H9 (cell line): ENCODE measurements around the gene IRF4. TPM values are rescaled to one million over a fixed set of nuclear protein-coding genes. Genes with fewer than 3 reads are reported as not detected.

Source experiments
- DNase-seq: peaks from one replicate; pipeline ENCODE4 v3.0.0-alpha.2; 2017
- H2AFZ ChIP-seq: one replicate; pipeline ENCODE4 v1.6.1; 2013; ENCODE audit warnings: mild to moderate bottlenecking, low read length, control low read depth, moderate library complexity
- H2AK5ac ChIP-seq: 2 replicates; pipeline ENCODE4 v1.6.1; 2013; ENCODE audit warnings: low read length, control low read depth, mixed read lengths; ENCODE audit not compliant: insufficient read length
- H2BK120ac ChIP-seq: one replicate; pipeline ENCODE4 v1.6.1; 2013; ENCODE audit warnings: low read depth, mild to moderate bottlenecking, low read length, control low read depth, inconsistent platforms; ENCODE audit not compliant: poor library complexity, severe bottlenecking
- H2BK12ac ChIP-seq: 2 replicates; pipeline ENCODE4 v1.6.1; 2013; ENCODE audit warnings: low read length, control low read depth, mixed read lengths, low read depth; ENCODE audit not compliant: insufficient read length
- H2BK15ac ChIP-seq: 2 replicates; pipeline ENCODE4 v1.6.1; 2013; ENCODE audit warnings: low read depth, low read length, control low read depth
- H2BK20ac ChIP-seq: one replicate; pipeline ENCODE4 v1.6.1; 2013; ENCODE audit warnings: low read depth, mild to moderate bottlenecking, low read length, control low read depth, inconsistent platforms; ENCODE audit not compliant: poor library complexity, severe bottlenecking
- H2BK5ac ChIP-seq: 2 replicates; pipeline ENCODE4 v1.6.1; 2013; ENCODE audit warnings: low read length, control low read depth, mixed read lengths; ENCODE audit not compliant: insufficient read length
- H3K14ac ChIP-seq: 2 replicates; pipeline ENCODE4 v1.6.1; 2013; ENCODE audit warnings: low read length, control low read depth; ENCODE audit not compliant: insufficient read depth
- H3K18ac ChIP-seq: 2 replicates; pipeline ENCODE4 v1.6.1; 2013; ENCODE audit warnings: low read depth, mild to moderate bottlenecking, mixed read lengths, low read length, control low read depth; ENCODE audit not compliant: insufficient read length
- H3K23ac ChIP-seq: 2 replicates; pipeline ENCODE4 v1.6.1; 2013; ENCODE audit warnings: low read length, control low read depth, mixed read lengths, low read depth; ENCODE audit not compliant: insufficient read length
- H3K23me2 ChIP-seq: 2 replicates; pipeline ENCODE4 v1.6.1; 2013; ENCODE audit warnings: low read depth, mild to moderate bottlenecking, mixed read lengths, low read length, control low read depth; ENCODE audit not compliant: insufficient read length, poor library complexity, severe bottlenecking
- H3K27ac ChIP-seq: 2 replicates; pipeline ENCODE4 v1.5.1; 2013; ENCODE audit warnings: low read length, control low read depth, mixed read lengths, low read depth; ENCODE audit not compliant: insufficient read length
- H3K27me3 ChIP-seq: 2 replicates; pipeline ENCODE4 v1.6.1; 2013; ENCODE audit warnings: low read length, control low read depth, inconsistent platforms; ENCODE audit not compliant: insufficient read depth
- H3K4ac ChIP-seq: 2 replicates; pipeline ENCODE4 v1.6.1; 2013; ENCODE audit warnings: low read depth, mild to moderate bottlenecking, control low read depth, inconsistent platforms, low read length, moderate library complexity
- H3K4me1 ChIP-seq: 2 replicates; pipeline ENCODE4 v1.6.1; 2013; ENCODE audit warnings: low read length, control low read depth, inconsistent platforms; ENCODE audit not compliant: insufficient read depth
- H3K4me2 ChIP-seq: 2 replicates; pipeline ENCODE4 v1.6.1; 2013; ENCODE audit warnings: low read length, control low read depth, mixed read lengths; ENCODE audit not compliant: insufficient read length, insufficient read depth
- H3K56ac ChIP-seq: 2 replicates; pipeline ENCODE4 v1.6.1; 2013; ENCODE audit warnings: low read depth, mild to moderate bottlenecking, mixed read lengths, low read length, control low read depth; ENCODE audit not compliant: insufficient read length
- H3K79me1 ChIP-seq: 2 replicates; pipeline ENCODE4 v1.6.1; 2013; ENCODE audit warnings: low read depth, mild to moderate bottlenecking, moderate library complexity, low read length, control low read depth, inconsistent platforms; ENCODE audit not compliant: insufficient read depth, poor library complexity, severe bottlenecking
- H3K79me2 ChIP-seq: 2 replicates; pipeline ENCODE4 v1.6.1; 2013; ENCODE audit warnings: low read length, control low read depth, inconsistent platforms; ENCODE audit not compliant: insufficient read depth
- H3K9ac ChIP-seq: 2 replicates; pipeline ENCODE4 v1.6.1; 2013; ENCODE audit warnings: low read length, control low read depth, mixed read lengths; ENCODE audit not compliant: insufficient read length; ENCODE audit errors: extremely low read depth
- H3K9me3 ChIP-seq: one replicate; pipeline ENCODE4 v1.6.1; 2013; ENCODE audit warnings: low read depth, low read length, inconsistent platforms; ENCODE audit not compliant: control insufficient read depth
- H3T11ph ChIP-seq: one replicate; pipeline ENCODE4 v1.6.1; 2013; ENCODE audit warnings: mild to moderate bottlenecking, low read length, control low read depth, inconsistent platforms
- H4K20me1 ChIP-seq: one replicate; pipeline ENCODE4 v1.6.1; 2013; ENCODE audit not compliant: control insufficient read depth, insufficient read length, insufficient read depth
- H4K5ac ChIP-seq: 2 replicates; pipeline ENCODE4 v1.6.1; 2013; ENCODE audit warnings: low read depth, mild to moderate bottlenecking, mixed read lengths, low read length, control low read depth; ENCODE audit not compliant: insufficient read length
- H4K8ac ChIP-seq: replicated peaks from 2 replicates; pipeline ENCODE4 v1.6.1; 2013; ENCODE audit warnings: low read length, control low read depth, mixed read lengths, low read depth; ENCODE audit not compliant: insufficient read length
- H4K91ac ChIP-seq: 2 replicates; pipeline ENCODE4 v1.6.1; 2013; ENCODE audit warnings: low read depth, mild to moderate bottlenecking, moderate library complexity, mixed read lengths, low read length, control low read depth; ENCODE audit not compliant: insufficient read length
- H3K27ac Mint-ChIP-seq, 3 experiments: 2 replicates in 2 of 3; 3 replicates in 1 of 3; pipeline ENCODE4 v1.8.0; 2020 to 2021; ENCODE audit warnings: mixed read lengths in 3 of 3, mild to moderate bottlenecking in 1 of 3, moderate library complexity in 1 of 3
- H3K27me3 Mint-ChIP-seq: 2 replicates; pipeline ENCODE4 v1.8.0; 2021; ENCODE audit warnings: low read depth, mild to moderate bottlenecking, moderate library complexity, mixed read lengths
- H3K36me3 Mint-ChIP-seq, 3 experiments: 2 replicates in 2 of 3; 3 replicates in 1 of 3; pipeline ENCODE4 v1.8.0; 2020 to 2021; ENCODE audit warnings: low read depth in 3 of 3, mixed read lengths in 3 of 3; ENCODE audit not compliant: insufficient read depth in 1 of 3
- H3K4me1 Mint-ChIP-seq, 2 experiments: 2 replicates each; pipeline ENCODE4 v1.8.0; 2020; ENCODE audit warnings: mixed read lengths in 2 of 2
- H3K4me3 Mint-ChIP-seq, 2 experiments: 2 replicates in 1 of 2; 3 replicates in 1 of 2; pipeline ENCODE4 v1.8.0; 2020 to 2021; ENCODE audit warnings: mild to moderate bottlenecking in 2 of 2, mixed read lengths in 2 of 2, moderate library complexity in 1 of 2
- H3K9me3 Mint-ChIP-seq, 2 experiments: 2 replicates in 1 of 2; 3 replicates in 1 of 2; pipeline ENCODE4 v1.8.0; 2020; ENCODE audit warnings: mild to moderate bottlenecking in 2 of 2, mixed read lengths in 2 of 2, moderate library complexity in 1 of 2
- WGBS: extraction: QIAGEN DNeasy Blood & Tissue Kit; methylation state at CpG from one replicate; pipeline ENCODE4 v1.1.7; 2013; ENCODE audit warnings: missing lambda C conversion rate, low lambda C conversion rate, mixed read lengths; ENCODE audit not compliant: insufficient read length; ENCODE audit errors: extremely low coverage; 5-methylcytosine and 5-hydroxymethylcytosine counted together
- total RNA-seq: library from RNA; stranded (reverse); gene quantifications from 2 replicates; pipeline ENCODE4 v1.2.1, GENCODE V29; 2021
- TF ChIP-seq, protein P1 (sequence below): fragments of 200-600 bp; sonication (generic); conservative IDR thresholded peaks from 3 replicates; pipeline ENCODE4 v1.8.0; 2021; ENCODE audit warnings: antibody characterized with exemption, mild to moderate bottlenecking

IRF4 gene
- total RNA-seq, 1 experiment from 2014 or later, result 0.31 TPM

DNA sequence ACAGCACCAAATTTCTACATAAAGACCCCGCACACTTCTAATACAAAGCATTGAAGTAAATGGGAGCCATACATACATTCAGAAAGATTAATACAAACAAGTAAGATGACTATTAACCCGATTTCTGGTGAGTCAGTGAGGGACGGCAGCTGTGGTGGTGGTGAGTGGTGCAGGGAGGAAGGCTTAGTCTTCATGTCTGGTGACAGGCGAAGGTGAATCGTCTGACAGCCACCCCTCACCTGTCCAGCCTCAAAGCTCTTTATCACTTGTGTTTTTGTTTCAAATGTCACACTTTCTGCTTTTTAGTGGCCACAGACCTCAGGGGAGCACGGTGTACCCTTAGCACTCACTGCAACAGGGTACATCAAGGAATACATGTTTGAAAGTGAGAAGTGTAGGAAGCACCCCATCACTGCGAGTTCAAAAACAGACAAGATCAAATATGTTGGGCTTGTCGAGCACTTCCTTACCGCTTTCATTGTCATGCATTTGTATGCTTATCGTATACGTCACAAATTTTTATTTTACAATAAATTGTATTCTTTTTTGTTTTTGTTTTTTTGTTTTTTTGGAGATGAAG, 63.5 kb downstream of the IRF4 start:
- no peaks in the 10 kb centered on the region; the same call in 1 of the 2 replicates for H3K4me1 ChIP-seq
- H2BK5ac ChIP-seq, result no peak overlapping the region
- H3K14ac ChIP-seq, result no peak overlapping the region
- H4K20me1 ChIP-seq, result no peaks in the 10 kb centered on the region
- Mint-ChIP-seq H3K36me3 (peaks cover 0 to 7% (median 4%) of the 10 kb centered on the region in 3 experiments; a peak in 4 of 7 replicates), H3K4me1 (peaks cover 7 to 9% of the 10 kb centered on the region in 2 experiments), H3K9me3 (peaks cover 17 to 18% of the 10 kb centered on the region in 2 experiments), H3K27me3 (no peaks in the 10 kb centered on the region), H3K4me3 (no peak overlapping the region), H3K27ac (no peak overlapping the region)
- no peaks in the 10 kb centered on the region for H3K23me2 ChIP-seq
- no peak overlapping the region for H2BK12ac ChIP-seq
- WGBS, result no CpG with 5 or more reads among the region's 11 CpGs
- H3K27ac ChIP-seq, result no peak overlapping the region
- no peaks in the 10 kb centered on the region for H3K79me2 ChIP-seq
- H2BK120ac ChIP-seq, result no peak overlapping the region
- H3K9ac ChIP-seq, result no peak overlapping the region
- H3K4me2 ChIP-seq, result no peak overlapping the region
- H2AFZ ChIP-seq, result no peak overlapping the region
- H3K4ac ChIP-seq, result no peak overlapping the region
- H3K18ac ChIP-seq, result no peak overlapping the region
- H3K56ac ChIP-seq, result no peak overlapping the region
- H4K8ac ChIP-seq, result no peak overlapping the region
- H3K9me3 ChIP-seq, result no peaks in the 10 kb centered on the region
- no peak overlapping the region for H4K5ac ChIP-seq
- TF ChIP-seq, protein P1, sequence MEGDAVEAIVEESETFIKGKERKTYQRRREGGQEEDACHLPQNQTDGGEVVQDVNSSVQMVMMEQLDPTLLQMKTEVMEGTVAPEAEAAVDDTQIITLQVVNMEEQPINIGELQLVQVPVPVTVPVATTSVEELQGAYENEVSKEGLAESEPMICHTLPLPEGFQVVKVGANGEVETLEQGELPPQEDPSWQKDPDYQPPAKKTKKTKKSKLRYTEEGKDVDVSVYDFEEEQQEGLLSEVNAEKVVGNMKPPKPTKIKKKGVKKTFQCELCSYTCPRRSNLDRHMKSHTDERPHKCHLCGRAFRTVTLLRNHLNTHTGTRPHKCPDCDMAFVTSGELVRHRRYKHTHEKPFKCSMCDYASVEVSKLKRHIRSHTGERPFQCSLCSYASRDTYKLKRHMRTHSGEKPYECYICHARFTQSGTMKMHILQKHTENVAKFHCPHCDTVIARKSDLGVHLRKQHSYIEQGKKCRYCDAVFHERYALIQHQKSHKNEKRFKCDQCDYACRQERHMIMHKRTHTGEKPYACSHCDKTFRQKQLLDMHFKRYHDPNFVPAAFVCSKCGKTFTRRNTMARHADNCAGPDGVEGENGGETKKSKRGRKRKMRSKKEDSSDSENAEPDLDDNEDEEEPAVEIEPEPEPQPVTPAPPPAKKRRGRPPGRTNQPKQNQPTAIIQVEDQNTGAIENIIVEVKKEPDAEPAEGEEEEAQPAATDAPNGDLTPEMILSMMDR, result no peak
- no peaks in the 10 kb centered on the region for H3K79me1 ChIP-seq
- no peak overlapping the region for H2AK5ac ChIP-seq
- H3K27me3 ChIP-seq, result no peaks in the 10 kb centered on the region
- H2BK20ac ChIP-seq, result no peak overlapping the region
- H3K23ac ChIP-seq, result no peak overlapping the region
- no peak overlapping the region for H4K91ac ChIP-seq
- no peak overlapping the region for H3T11ph ChIP-seq
- H2BK15ac ChIP-seq, result no peak overlapping the region
- no peak for DNase-seq
